Neural cell (in vitro differentiated cells): ENCODE data around the gene ASPSCR1. TPM values are rescaled to one million over a fixed set of nuclear protein-coding genes. Genes with fewer than 3 reads are reported as not detected.

Source experiments
- H2AFZ ChIP-seq: fragments of 200-600, 300-800 bp; sonication (generic), shearing (Covaris generic); 2 replicates; pipeline ENCODE4 v1.6.0; 2014; ENCODE audit warnings: low read depth, mild to moderate bottlenecking, antibody characterized with exemption, low read length, moderate library complexity
- H3F3A ChIP-seq: fragments of 200-600 bp; shearing (Covaris generic); 2 replicates; pipeline ENCODE4 v1.6.1; 2016; ENCODE audit warnings: mild to moderate bottlenecking, moderate library complexity, mixed read lengths, antibody characterized with exemption, low read length; ENCODE audit not compliant: insufficient read depth, poor library complexity, severe bottlenecking
- H3K27ac ChIP-seq: fragments of 200-600, 300-800 bp; sonication (generic), shearing (Covaris generic); 2 replicates; pipeline ENCODE4 v1.5.1; 2014; ENCODE audit warnings: mild to moderate bottlenecking, low read length, moderate library complexity
- H3K27me3 ChIP-seq: fragments of 300-800, 200-600 bp; sonication (generic), shearing (Covaris generic); 2 replicates; pipeline ENCODE4 v1.6.0; 2014; ENCODE audit warnings: mild to moderate bottlenecking, low read depth, low read length, moderate library complexity; ENCODE audit not compliant: insufficient read depth
- H3K36me3 ChIP-seq: fragments of 300-800, 200-600 bp; sonication (generic), shearing (Covaris generic); 2 replicates; pipeline ENCODE4 v1.5.1; 2014; ENCODE audit warnings: mild to moderate bottlenecking, antibody characterized with exemption, low read length, moderate library complexity; ENCODE audit not compliant: insufficient read depth
- H3K4me2 ChIP-seq: fragments of 300-800, 200-600 bp; sonication (generic), shearing (Covaris generic); 2 replicates; pipeline ENCODE4 v1.6.0; 2014; ENCODE audit warnings: mild to moderate bottlenecking, low read length
- H3K4me3 ChIP-seq: fragments of 300-800, 200-600 bp; sonication (generic), shearing (Covaris generic); 2 replicates; pipeline ENCODE4 v1.5.1; 2014; ENCODE audit warnings: mild to moderate bottlenecking, low read length, moderate library complexity
- H3K79me2 ChIP-seq: fragments of 200-600 bp; shearing (Covaris generic); replicated peaks from 2 replicates; pipeline ENCODE4 v1.6.0; 2014; ENCODE audit warnings: mild to moderate bottlenecking, low read length, moderate library complexity; ENCODE audit not compliant: insufficient read depth
- H3K9ac ChIP-seq: fragments of 300-800, 200-600 bp; sonication (generic), shearing (Covaris generic); 2 replicates; pipeline ENCODE4 v1.6.1; 2016; ENCODE audit warnings: mild to moderate bottlenecking, low read length, mixed read lengths
- H3K9me2 ChIP-seq: fragments of 200-600 bp; shearing (Covaris generic); 2 replicates; pipeline ENCODE4 v1.6.1; 2016; ENCODE audit warnings: mild to moderate bottlenecking, low read length, mixed read lengths; ENCODE audit not compliant: insufficient read depth
- H3K9me3 ChIP-seq: fragments of 200-600, 300-800 bp; sonication (generic), shearing (Covaris generic); 2 replicates; pipeline ENCODE4 v1.6.1; 2016; ENCODE audit warnings: mild to moderate bottlenecking, mixed run types, low read length, moderate library complexity, mixed read lengths
- H4K20me1 ChIP-seq: fragments of 200-600 bp; shearing (Covaris generic); 2 replicates; pipeline ENCODE4 v1.6.1; 2016; ENCODE audit warnings: mild to moderate bottlenecking, mixed run types; ENCODE audit not compliant: insufficient read depth
- EP300 ChIP-seq: fragments of 450-650 bp; conservative IDR thresholded peaks from 2 replicates; pipeline ENCODE4 v1.6.1; 2014; ENCODE audit warnings: antibody characterized with exemption, mild to moderate bottlenecking, moderate library complexity; ENCODE audit not compliant: poor library complexity, severe bottlenecking
- EZH2 ChIP-seq: fragments of 200-600, 300-800 bp; shearing (Covaris generic), sonication (generic); IDR thresholded peaks from 2 replicates; pipeline ENCODE4 v1.6.1; 2014; ENCODE audit warnings: antibody characterized with exemption, low read length, borderline replicate concordance, mild to moderate bottlenecking; ENCODE audit not compliant: insufficient read depth, poor library complexity, severe bottlenecking
- MXI1 ChIP-seq: fragments of 450-650 bp; conservative IDR thresholded peaks from 2 replicates; pipeline ENCODE4 v1.6.1; 2014; ENCODE audit warnings: antibody characterized with exemption, mild to moderate bottlenecking; ENCODE audit not compliant: poor library complexity, severe bottlenecking
- POLR2AphosphoS5 ChIP-seq: IDR thresholded peaks from 2 replicates; pipeline ENCODE4 v1.6.1; 2012
- RAD21 ChIP-seq: fragments of 450-650 bp; conservative IDR thresholded peaks from 2 replicates; pipeline ENCODE4 v1.6.1; 2014; ENCODE audit warnings: antibody characterized with exemption, mild to moderate bottlenecking, moderate library complexity
- SMC3 ChIP-seq: fragments of 450-650 bp; conservative IDR thresholded peaks from 2 replicates; pipeline ENCODE4 v1.6.1; 2014; ENCODE audit warnings: antibody characterized with exemption, mild to moderate bottlenecking, moderate library complexity; ENCODE audit not compliant: poor library complexity
- TAF1 ChIP-seq: IDR thresholded peaks from 2 replicates; pipeline ENCODE4 v1.6.1; 2012; ENCODE audit warnings: low read depth
- polyA plus RNA-seq: library from polyadenylated mRNA; depleted of rRNA; stranded (reverse); fragments of >200 nt; gene quantifications from 2 replicates; pipeline ENCODE4 v1.2.3, GENCODE V29; 2014
- TF ChIP-seq, protein P1 (sequence below): fragments of 450-650 bp; IDR thresholded peaks from 2 replicates; pipeline ENCODE4 v1.5.1; 2014; ENCODE audit warnings: antibody characterized with exemption, mild to moderate bottlenecking, moderate library complexity; ENCODE audit not compliant: poor library complexity, severe bottlenecking
- TF ChIP-seq, protein P2 (sequence below): IDR thresholded peaks from 2 replicates; pipeline ENCODE4 v1.6.1; 2012; ENCODE audit warnings: borderline replicate concordance

Gene ASPSCR1
- polyA plus RNA-seq, 1 donor from 2014 or later: 28.0 TPM

DNA sequence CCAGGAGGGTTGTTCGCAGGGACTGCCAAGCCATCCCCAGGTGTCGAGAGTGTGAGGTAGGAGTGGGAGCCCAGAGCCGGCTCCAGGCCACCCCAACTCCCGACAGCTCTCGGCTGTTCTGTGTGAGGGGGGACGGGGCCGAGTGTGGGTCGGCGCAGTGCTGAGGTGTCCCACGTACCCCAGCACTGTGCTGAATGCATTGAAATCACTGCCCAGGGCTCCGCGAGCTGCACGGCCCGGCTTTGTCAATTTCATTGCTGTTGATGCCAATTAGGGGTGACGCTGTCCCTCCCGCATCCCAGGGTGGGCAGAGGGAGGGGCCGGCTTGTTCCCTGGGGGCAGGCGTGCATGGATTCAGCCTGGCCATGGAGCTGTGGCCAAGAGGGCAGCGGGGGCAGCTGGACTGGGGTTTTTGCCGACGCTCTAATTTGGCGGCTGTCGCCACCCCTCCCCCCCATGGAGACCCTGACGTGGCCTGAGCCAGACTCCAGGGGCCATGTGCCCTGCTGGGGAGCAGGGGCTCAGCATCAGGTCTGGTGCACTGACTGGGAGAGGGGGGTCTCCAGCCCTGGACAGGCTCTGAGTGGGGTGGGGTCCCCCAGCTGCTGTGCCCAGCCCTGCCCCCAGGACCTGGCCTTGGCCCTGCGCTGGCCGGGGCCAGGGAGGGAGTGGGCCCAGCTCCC is 31.0 kb downstream of the ASPSCR1 start:
- Histone ChIP-seq H3K9me3 (no peaks in the 10 kb centered on the region), H3K27me3 (no peaks in the 10 kb centered on the region)

DNA sequence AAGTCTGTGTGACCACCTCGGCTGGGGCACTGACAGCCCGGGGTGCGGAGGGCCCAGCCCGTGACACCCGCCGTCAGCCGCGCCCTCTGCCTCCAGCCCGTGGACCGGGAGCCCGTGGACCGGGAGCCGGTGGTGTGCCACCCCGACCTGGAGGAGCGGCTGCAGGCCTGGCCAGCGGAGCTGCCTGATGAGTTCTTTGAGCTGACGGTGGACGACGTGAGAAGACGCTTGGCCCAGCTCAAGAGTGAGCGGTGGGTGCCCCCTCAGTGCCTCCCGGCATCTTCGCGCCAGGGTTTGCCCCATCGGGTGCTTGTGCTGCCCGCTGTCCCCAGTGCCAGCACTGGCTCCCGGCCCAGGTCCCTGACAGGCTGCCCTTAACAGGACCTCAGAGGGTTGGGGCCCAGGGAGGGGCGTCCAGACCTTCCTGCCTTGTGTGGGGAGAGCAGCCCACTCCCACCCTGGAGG is 31.5 kb downstream of the ASPSCR1 start:
- TF ChIP-seq, protein P1, sequence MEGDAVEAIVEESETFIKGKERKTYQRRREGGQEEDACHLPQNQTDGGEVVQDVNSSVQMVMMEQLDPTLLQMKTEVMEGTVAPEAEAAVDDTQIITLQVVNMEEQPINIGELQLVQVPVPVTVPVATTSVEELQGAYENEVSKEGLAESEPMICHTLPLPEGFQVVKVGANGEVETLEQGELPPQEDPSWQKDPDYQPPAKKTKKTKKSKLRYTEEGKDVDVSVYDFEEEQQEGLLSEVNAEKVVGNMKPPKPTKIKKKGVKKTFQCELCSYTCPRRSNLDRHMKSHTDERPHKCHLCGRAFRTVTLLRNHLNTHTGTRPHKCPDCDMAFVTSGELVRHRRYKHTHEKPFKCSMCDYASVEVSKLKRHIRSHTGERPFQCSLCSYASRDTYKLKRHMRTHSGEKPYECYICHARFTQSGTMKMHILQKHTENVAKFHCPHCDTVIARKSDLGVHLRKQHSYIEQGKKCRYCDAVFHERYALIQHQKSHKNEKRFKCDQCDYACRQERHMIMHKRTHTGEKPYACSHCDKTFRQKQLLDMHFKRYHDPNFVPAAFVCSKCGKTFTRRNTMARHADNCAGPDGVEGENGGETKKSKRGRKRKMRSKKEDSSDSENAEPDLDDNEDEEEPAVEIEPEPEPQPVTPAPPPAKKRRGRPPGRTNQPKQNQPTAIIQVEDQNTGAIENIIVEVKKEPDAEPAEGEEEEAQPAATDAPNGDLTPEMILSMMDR: no peak
- TF ChIP-seq TAF1 (no peak), RAD21 (no peak), EP300 (no peak), POLR2AphosphoS5 (no peak), MXI1 (no peak), EZH2 (no peak), SMC3 (no peak)
- H3K27ac ChIP-seq: no peak overlapping the region
- no peak overlapping the region for H2AFZ ChIP-seq
- no peaks in the 10 kb centered on the region for H3K9me2 ChIP-seq
- H3K27me3 ChIP-seq: no peaks in the 10 kb centered on the region
- no peaks in the 10 kb centered on the region for H3F3A ChIP-seq
- no peaks in the 10 kb centered on the region for H3K36me3 ChIP-seq
- no peak overlapping the region for H3K9ac ChIP-seq
- no peak overlapping the region for H3K4me2 ChIP-seq
- no peak overlapping the region for H3K4me3 ChIP-seq
- H4K20me1 ChIP-seq: no peaks in the 10 kb centered on the region
- H3K9me3 ChIP-seq: no peaks in the 10 kb centered on the region
- no peaks in the 10 kb centered on the region for H3K79me2 ChIP-seq

More for the DNA sequence above, 31.0 kb downstream of the ASPSCR1 start:
- Histone ChIP-seq H3K79me2 (no peaks in the 10 kb centered on the region), H3F3A (no peaks in the 10 kb centered on the region), H3K4me2 (no peak overlapping the region), H3K9ac (no peak overlapping the region), H3K9me2 (no peaks in the 10 kb centered on the region), H4K20me1 (no peaks in the 10 kb centered on the region), H3K36me3 (no peaks in the 10 kb centered on the region), H3K4me3 (no peak overlapping the region), H3K27ac (no peak overlapping the region), H2AFZ (no peak overlapping the region)
- TF ChIP-seq EZH2 (no peak), TAF1 (no peak), RAD21 (no peak), EP300 (no peak), POLR2AphosphoS5 (no peak)
- TF ChIP-seq, protein P2, sequence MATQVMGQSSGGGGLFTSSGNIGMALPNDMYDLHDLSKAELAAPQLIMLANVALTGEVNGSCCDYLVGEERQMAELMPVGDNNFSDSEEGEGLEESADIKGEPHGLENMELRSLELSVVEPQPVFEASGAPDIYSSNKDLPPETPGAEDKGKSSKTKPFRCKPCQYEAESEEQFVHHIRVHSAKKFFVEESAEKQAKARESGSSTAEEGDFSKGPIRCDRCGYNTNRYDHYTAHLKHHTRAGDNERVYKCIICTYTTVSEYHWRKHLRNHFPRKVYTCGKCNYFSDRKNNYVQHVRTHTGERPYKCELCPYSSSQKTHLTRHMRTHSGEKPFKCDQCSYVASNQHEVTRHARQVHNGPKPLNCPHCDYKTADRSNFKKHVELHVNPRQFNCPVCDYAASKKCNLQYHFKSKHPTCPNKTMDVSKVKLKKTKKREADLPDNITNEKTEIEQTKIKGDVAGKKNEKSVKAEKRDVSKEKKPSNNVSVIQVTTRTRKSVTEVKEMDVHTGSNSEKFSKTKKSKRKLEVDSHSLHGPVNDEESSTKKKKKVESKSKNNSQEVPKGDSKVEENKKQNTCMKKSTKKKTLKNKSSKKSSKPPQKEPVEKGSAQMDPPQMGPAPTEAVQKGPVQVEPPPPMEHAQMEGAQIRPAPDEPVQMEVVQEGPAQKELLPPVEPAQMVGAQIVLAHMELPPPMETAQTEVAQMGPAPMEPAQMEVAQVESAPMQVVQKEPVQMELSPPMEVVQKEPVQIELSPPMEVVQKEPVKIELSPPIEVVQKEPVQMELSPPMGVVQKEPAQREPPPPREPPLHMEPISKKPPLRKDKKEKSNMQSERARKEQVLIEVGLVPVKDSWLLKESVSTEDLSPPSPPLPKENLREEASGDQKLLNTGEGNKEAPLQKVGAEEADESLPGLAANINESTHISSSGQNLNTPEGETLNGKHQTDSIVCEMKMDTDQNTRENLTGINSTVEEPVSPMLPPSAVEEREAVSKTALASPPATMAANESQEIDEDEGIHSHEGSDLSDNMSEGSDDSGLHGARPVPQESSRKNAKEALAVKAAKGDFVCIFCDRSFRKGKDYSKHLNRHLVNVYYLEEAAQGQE: no peak
